Stimulated activated CD8-positive, alpha-beta memory T cell treated with anti-CD3 and anti-CD28 coated beads, Interleukin-7, amount 100 ng/mL, for 24 hours (primary cell): ENCODE results near the gene FAM168B.

ENCODE experiments used
- DNase-seq: peaks from one replicate; pipeline ENCODE4 v3.0.0-alpha.2; 2020; ENCODE audit warnings: low read depth

Gene FAM168B

DNA sequence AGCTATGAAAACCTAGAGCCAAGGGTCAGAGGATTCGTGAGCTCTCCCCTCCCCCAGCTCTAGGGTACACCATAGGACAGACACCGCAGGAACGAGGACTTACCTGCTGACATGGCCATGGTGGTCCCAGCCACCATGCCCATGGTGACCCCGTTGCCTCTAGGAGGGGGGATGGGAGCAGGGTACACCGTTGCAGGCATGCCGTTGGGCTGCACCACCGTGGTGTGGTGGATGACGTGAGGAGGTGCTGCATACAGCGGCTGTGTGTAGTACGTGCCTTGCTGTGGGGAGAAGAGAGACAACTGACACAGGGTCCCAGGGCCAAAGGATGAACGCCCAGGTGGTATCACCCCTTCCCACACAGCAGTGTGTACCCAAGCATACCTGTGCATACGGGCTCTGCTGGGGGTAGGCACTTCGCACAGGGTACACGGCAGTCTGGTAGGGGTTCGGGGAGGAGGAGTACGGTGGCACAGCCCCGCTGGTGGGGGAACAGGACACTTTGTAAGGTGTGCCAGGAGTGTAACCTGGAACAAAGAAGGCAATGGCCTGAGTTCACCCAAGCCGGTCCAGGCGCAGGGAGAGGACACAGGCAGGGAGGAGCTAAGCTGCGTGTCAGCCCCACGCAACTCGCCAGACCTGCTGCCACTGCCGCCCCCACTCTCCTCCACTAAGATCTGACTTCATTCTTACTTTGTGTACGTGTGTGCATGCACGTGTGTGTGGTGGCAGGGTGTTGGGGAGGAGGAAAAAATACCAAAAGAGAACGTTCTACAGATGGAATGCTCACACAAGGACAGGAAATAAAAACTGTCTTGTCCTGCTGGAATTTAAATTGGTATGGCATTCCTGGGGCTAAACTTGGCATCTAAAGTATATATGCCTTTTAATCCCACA lies 37.8 kb downstream of the FAM168B start:
- DNase-seq, result no peak

DNA sequence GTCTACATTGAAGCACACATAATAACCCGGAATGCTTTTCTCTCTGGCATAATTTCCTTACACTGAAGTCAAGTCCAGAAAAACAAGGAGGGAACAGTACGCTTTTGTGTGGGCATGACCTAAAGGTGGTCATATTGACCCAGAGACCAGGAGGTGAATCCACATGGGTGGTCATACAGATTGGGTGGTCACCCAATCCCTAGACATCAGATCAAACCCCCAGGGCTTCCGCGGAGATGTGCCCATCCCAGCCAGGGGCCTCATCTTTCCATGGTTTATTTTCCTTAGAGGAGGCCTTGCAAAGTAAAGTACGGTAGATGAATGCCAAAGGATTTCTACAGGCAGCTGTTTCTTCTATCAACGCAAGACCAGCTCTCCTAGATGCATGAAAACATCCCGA lies 38.8 kb downstream of the FAM168B start:
- no peak for DNase-seq

GRCh38 chr2:131052741-131053263 lies 40.5 kb downstream of the FAM168B start:
- DNase-seq, result no peak

- DNase-seq, result no peak
Observed at GRCh38 chr2:131050896-131051295, 42.4 kb downstream of the FAM168B start.

- DNase-seq, result no peak
Observed at GRCh38 chr2:131049150-131049718, 44.0 kb downstream of the FAM168B start.

GRCh38 chr2:131048641-131049040 lies 44.6 kb downstream of the FAM168B start:
- no peak for DNase-seq

- DNase-seq, result no peak
Observed at GRCh38 chr2:131047920-131048560, 45.2 kb downstream of the FAM168B start.

GRCh38 chr2:131046918-131047652 lies 46.2 kb downstream of the FAM168B start:
- no peak for DNase-seq

GRCh38 chr2:131046028-131046917 lies 47.0 kb downstream of the FAM168B start:
- no peak for DNase-seq

- no peak for DNase-seq
Observed at GRCh38 chr2:131045286-131046027, 47.8 kb downstream of the FAM168B start.

- no peak for DNase-seq
Observed at GRCh38 chr2:131044757-131045150, 48.5 kb downstream of the FAM168B start.

DNA sequence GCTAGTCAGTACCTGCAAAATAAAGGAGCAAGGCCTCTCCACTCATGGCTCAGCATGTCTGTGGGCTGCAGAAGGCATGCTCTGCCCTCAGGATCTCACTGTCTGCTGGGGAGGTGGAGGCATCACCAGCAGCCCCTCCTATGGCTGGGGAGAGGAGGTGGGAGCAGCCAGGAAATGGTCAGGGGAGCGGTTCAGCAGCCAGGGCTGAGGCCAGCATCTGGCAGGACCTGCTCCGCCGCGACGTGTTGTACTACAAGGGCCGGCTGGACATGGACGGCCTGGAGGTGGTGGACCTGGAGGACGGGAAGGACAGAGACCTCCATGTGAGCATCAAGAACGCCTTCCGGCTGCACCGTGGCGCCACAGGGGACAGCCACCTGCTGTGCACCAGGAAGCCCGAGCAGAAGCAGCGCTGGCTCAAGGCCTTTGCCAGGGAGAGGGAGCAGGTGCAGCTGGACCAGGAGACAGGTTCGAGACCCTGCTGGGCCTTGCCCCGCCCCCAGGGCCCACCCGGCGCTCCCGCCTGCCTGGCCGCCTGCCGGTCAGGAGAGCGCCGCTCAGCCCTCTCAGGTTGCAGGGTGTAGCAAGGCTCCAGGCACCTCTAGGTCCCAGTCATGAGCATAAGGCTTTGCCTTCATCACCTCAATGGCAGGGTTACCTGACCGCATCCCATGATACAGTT lies 49.0 kb downstream of the FAM168B start:
- no peak for DNase-seq

DNA sequence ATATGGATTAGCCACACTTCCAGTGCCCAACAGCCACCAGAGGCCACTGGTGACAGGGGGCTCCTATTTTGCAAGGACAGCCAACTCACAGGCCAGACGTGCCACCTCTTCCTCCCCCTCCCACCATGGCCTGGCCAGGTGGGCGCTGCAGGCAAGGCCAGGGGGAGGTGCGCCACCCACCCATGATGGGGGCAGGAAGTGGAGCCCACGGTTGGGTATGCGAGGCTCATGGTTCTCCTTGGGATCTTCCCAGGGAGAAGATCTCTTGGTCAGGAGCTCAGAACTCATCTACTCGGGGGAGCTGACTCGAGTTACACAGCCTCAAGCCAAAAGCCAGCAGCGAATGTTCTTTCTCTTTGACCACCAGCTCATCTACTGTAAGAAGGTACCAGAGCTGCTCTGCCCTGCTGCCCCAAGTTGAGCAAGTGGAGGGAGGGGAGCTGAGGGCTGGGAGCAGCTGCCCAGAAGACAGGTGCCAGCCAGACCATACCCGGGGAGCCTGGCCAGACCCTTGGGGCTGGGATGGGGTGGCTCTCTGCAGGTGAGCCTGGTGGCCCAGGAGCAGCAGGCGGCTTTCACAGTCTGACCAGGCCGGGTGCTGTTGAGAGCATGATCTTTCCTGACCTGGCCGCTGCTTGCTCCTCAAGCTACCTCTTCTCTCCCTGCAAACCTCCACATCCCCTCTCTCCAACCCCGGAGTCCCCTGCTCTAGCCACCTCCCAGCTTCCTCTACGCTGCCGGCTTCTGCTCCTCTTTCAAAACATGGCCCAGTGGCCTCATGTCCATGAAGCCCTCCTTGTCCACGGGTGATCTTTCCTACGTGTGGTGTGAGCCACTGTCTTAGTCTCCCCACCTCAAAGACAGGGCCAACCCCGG lies 49.8 kb downstream of the FAM168B start:
- DNase-seq, result no peak

DNA sequence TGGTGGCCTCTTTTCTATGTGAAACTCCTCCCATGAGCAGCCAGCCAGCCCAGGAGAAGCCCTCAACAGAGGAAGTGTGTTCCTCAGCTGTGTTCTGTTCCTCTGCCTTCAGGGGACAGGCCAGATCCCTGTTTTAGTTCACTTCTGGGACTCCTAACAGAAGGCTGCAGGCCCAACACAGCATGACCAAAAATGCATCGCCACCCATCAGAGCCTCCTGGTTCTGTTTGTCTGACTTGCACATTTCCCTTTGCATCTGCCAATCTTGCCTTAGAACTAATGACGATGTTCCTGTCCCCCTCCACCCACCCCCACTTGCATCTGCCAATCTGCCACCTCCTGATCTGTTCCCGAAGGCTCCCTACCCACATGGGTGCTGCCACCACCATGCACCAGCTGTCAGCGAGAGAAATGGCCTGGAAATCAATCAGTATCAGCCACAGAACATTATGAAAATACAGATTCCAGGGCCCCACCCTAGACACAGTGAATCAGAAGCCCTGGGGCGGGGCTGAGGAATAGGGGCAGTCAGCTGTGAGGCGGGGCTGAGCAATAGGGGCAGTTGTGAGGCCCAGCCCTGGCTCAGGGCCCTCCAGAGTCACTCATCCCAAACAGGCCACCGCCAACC lies 51.0 kb downstream of the FAM168B start:
- no peak for DNase-seq

- DNase-seq, result no peak
Observed at GRCh38 chr2:131041402-131042147, 51.7 kb downstream of the FAM168B start.

DNA sequence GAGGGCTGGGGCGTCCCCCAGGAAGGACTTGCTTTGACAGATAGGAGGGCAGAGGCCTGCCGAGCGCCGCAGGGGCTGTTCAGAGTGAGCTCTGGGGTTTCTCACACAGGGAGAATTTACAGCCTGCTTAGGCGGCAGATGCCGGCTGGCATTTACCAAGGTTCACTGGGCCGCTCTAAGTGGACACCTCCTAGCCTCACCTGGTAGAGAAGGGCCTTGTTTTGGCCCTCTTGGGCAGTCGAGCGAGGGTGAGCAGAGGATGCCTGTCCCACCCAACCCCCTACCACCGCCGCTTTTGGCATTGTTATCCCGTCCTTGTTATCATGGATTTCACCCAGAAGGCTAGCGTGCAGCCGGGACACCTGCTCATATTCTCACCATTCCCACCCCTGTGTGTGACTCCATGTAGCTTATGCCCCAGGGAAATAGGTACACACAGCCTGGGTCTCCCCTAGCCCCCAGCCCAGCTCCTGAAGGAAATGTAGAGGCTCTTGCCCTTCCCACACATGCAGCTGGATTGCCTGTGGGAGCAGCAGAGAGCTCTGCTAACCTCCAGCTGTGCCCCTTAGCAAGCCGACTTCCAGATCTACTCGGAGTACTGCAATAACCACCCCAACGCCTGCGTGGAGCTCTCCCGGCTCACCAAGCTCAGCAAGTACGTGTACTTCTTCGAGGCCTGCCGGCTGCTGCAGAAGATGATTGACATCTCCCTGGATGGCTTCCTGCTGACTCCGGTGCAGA lies 52.4 kb downstream of the FAM168B start:
- no peak for DNase-seq
